Smooth muscle cell (in vitro differentiated cells): ENCODE measurements around the gene PNPLA2. TPM values are rescaled to one million over a fixed set of nuclear protein-coding genes. Genes with fewer than 3 reads are reported as not detected.

Experiments used
- DNase-seq: peaks from one replicate; lab custom pipeline; 2025; ENCODE audit not compliant: unreplicated experiment; lab: John Stamatoyannopoulos, UW
- H2AFZ ChIP-seq: fragments of 200-600 bp; sonication (generic); 2 replicates; pipeline ENCODE4 v1.6.0; 2016; ENCODE audit warnings: antibody characterized with exemption, low read depth, mild to moderate bottlenecking
- H3F3A ChIP-seq: fragments of 200-600 bp; sonication (generic); 2 replicates; pipeline ENCODE4 v1.6.0; 2017; ENCODE audit warnings: antibody characterized with exemption, low read depth
- H3K27ac ChIP-seq: fragments of 200-600 bp; sonication (generic); 2 replicates; pipeline ENCODE4 v1.5.1; 2016; ENCODE audit warnings: low read depth, mild to moderate bottlenecking
- H3K27me3 ChIP-seq: fragments of 200-600 bp; sonication (generic); 2 replicates; pipeline ENCODE4 v1.6.1; 2016; ENCODE audit warnings: low read depth, mild to moderate bottlenecking
- H3K36me3 ChIP-seq: fragments of 200-600 bp; sonication (generic); 2 replicates; pipeline ENCODE4 v1.5.1; 2016; ENCODE audit warnings: low read depth
- H3K4me1 ChIP-seq: fragments of 200-600 bp; sonication (generic); 2 replicates; pipeline ENCODE4 v1.5.1; 2016; ENCODE audit warnings: low read depth
- H3K4me2 ChIP-seq: fragments of 200-600 bp; sonication (generic); 2 replicates; pipeline ENCODE4 v1.6.0; 2016; ENCODE audit warnings: mild to moderate bottlenecking
- H3K4me3 ChIP-seq: fragments of 200-600 bp; sonication (generic); 2 replicates; pipeline ENCODE4 v1.5.1; 2016; ENCODE audit warnings: mild to moderate bottlenecking
- H3K79me2 ChIP-seq: fragments of 200-600 bp; sonication (generic); 2 replicates; pipeline ENCODE4 v1.6.0; 2016; ENCODE audit warnings: low read depth, mild to moderate bottlenecking
- H3K9ac ChIP-seq: fragments of 200-600 bp; sonication (generic); 2 replicates; pipeline ENCODE4 v1.6.0; 2016; ENCODE audit warnings: low read depth
- H3K9me3 ChIP-seq: fragments of 200-600 bp; sonication (generic); replicated peaks from 2 replicates; pipeline ENCODE4 v1.5.1; 2016; ENCODE audit warnings: low read depth
- H4K20me1 ChIP-seq: fragments of 200-600 bp; sonication (generic); 2 replicates; pipeline ENCODE4 v1.6.0; 2016; ENCODE audit warnings: low read depth
- CTCF ChIP-seq: fragments of 200-600 bp; sonication (generic); IDR thresholded peaks from 2 replicates; pipeline ENCODE4 v1.5.1; 2017; ENCODE audit warnings: borderline replicate concordance, mild to moderate bottlenecking, antibody characterized with exemption; ENCODE audit not compliant: insufficient read depth, poor library complexity, severe bottlenecking
- WGBS: methylation state at CpG from one replicate; pipeline ENCODE4 v1.1.7; 2016; ENCODE audit warnings: low lambda C conversion rate; 5-methylcytosine and 5-hydroxymethylcytosine counted together
- polyA plus RNA-seq: library from polyadenylated mRNA; unstranded; fragments of >200 nt; fragmentation: Nextera tagmentation; extraction: Ambion mirVana; gene quantifications from 2 replicates; pipeline ENCODE4 v1.2.1, GENCODE V29; 2016
- total RNA-seq: library from RNA; depleted of rRNA; stranded (reverse); fragments of >200 nt; gene quantifications from 2 replicates; pipeline ENCODE4 v1.2.3, GENCODE V29; 2014

The PNPLA2 gene
- total and polyA plus RNA-seq, 2 experiments from 2014 or later, result 12.4 to 26.4 TPM

- no peak overlapping the region for H3K9ac ChIP-seq
- H3K4me1 ChIP-seq, result peaks cover 10% of the 10 kb centered on the region
- DNase-seq, result no peak
- no peaks in the 10 kb centered on the region for H3K36me3 ChIP-seq
- no peaks in the 10 kb centered on the region for H3K79me2 ChIP-seq
- H3F3A ChIP-seq, result no peaks in the 10 kb centered on the region
- no peak overlapping the region for H3K27ac ChIP-seq
- TF ChIP-seq CTCF, result no peak
- no peaks in the 10 kb centered on the region for H3K27me3 ChIP-seq
- H4K20me1 ChIP-seq, result peaks cover 29% of the 10 kb centered on the region
- no peak overlapping the region for H2AFZ ChIP-seq
- no peak overlapping the region for H3K4me2 ChIP-seq
- WGBS, result 95% methylated on average over 14 of the region's 14 CpGs
- no peak overlapping the region for H3K4me3 ChIP-seq
- no peaks in the 10 kb centered on the region for H3K9me3 ChIP-seq
Observed at GRCh38 chr11:866481-866880, 47.8 kb downstream of the PNPLA2 start.

- Histone ChIP-seq H4K20me1 (peaks cover 22% of the 10 kb centered on the region), H3K4me1 (peaks cover 5% of the 10 kb centered on the region), H3F3A (no peaks in the 10 kb centered on the region), H3K4me3 (no peak overlapping the region), H3K9ac (no peak overlapping the region), H3K27me3 (no peaks in the 10 kb centered on the region), H3K4me2 (no peak overlapping the region), H3K79me2 (no peaks in the 10 kb centered on the region), H3K27ac (no peak overlapping the region), H2AFZ (no peak overlapping the region), H3K36me3 (no peaks in the 10 kb centered on the region), H3K9me3 (no peaks in the 10 kb centered on the region)
- TF ChIP-seq CTCF, result no peak
- WGBS, result 91% methylated on average over 8 of the region's 8 CpGs
- DNase-seq, result no peak
Observed at GRCh38 chr11:867856-868358, 49.2 kb downstream of the PNPLA2 start.

DNA sequence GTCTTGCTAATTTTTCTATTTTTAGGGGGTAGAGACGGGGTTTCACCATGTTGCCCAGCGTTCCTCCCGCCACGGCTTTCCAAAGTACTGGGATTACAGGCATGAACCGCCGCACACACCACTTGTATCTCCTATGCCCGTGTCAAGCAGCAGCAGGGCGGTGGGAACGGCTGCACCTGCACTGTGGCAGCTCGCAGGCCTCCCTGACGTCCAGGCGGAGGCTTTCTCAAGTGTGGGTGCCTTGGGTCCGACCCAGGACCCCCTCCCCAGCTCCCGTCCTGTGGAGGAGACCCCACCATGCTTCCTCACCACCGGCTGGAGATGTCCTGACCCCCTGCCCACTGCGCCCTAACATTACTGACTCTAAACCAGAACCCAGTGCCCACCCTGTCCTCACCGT is 49.7 kb downstream of the PNPLA2 start:
- Histone ChIP-seq H4K20me1 (peaks cover 17% of the 10 kb centered on the region), H3K4me3 (no peak overlapping the region), H3K79me2 (no peaks in the 10 kb centered on the region), H3K27me3 (no peaks in the 10 kb centered on the region), H3K36me3 (no peaks in the 10 kb centered on the region), H3K4me2 (no peak overlapping the region), H2AFZ (no peak overlapping the region), H3F3A (no peaks in the 10 kb centered on the region), H3K9ac (no peak overlapping the region), H3K9me3 (no peaks in the 10 kb centered on the region), H3K27ac (no peak overlapping the region), H3K4me1 (peaks cover 1% of the 10 kb centered on the region)
- TF ChIP-seq CTCF, result no peak
- no peak for DNase-seq
- WGBS, result 97% methylated on average over 17 of the region's 17 CpGs

DNA sequence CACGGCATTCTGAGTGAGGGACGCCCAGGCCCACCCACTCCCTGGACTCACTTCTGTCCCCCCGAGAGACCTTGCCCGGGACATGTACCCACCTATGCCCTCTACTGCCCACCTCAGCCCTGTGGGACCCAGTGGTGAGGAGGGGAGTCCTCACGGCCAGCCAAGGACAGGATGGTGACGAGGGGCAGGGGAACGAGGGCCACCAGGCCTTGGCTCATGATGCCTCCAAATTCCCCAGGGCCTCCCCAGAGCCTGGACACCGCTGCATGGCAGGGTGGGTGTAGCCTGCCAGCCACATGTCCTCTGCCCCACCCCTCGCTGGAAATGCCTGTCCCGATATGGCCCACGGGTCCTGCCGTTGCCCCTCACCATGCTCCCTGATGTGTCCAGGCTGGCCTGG is 50.1 kb downstream of the PNPLA2 start:
- H3K9ac ChIP-seq, result no peak overlapping the region
- H3K4me2 ChIP-seq, result no peak overlapping the region
- TF ChIP-seq CTCF, result no peak
- 92% methylated on average over 12 of the region's 12 CpGs for WGBS
- no peaks in the 10 kb centered on the region for H3K9me3 ChIP-seq
- H3K4me3 ChIP-seq, result no peak overlapping the region
- H2AFZ ChIP-seq, result no peak overlapping the region
- H3F3A ChIP-seq, result no peaks in the 10 kb centered on the region
- no peak for DNase-seq
- H3K4me1 ChIP-seq, result no peaks in the 10 kb centered on the region
- H3K27me3 ChIP-seq, result no peaks in the 10 kb centered on the region
- no peaks in the 10 kb centered on the region for H3K79me2 ChIP-seq
- H3K36me3 ChIP-seq, result no peaks in the 10 kb centered on the region
- peaks cover 13% of the 10 kb centered on the region for H4K20me1 ChIP-seq
- no peak overlapping the region for H3K27ac ChIP-seq
